NCI-H128 (cell line): ENCODE measurements around the gene STC2.

ENCODE experiments used
- DNase-seq: peaks from one replicate; lab custom pipeline; 2025; ENCODE audit not compliant: unreplicated experiment; lab: John Stamatoyannopoulos, UW

The STC2 gene

DNA sequence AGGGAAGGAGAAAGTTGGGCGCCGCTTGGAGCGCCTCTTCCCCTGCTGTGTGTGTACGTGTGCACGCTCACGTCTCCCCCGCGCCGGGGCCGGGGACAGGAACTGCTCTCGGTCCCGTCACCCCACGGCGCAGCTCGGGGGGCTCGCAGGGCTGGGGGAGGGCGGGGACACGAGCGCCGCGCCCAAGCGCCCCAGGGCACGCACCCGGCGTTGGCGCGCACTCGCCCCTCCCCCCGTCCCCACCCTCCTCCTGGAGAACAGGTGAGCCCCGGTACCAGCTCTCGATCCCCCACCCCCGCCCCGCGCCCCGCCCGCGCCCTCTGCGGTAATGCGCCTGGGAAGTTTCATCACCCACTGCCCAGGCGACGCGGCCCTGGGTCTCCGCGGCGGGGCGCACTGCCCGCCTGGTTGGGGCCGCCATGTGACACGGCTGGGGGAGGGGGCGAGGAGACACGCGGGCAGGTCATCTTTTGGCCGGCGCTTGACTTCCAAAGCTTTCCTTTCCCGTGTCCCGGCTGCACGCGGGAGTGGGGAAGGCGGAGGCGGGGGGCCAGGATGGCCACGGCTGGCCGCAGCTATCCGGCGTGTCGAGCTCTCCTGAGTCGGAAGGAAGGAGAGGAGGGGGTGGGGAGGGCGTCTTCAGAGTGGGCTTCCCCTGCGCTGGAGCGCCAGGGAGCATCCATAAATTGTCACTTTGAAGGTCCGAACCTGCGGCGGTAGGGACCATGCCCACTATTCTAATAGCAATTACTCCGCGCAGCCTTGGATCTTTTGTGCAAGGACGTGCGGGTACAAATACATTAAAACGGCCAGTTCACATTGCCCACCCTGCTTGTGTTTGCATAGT lies 1.5 kb upstream of the STC2 start:
- DNase-seq: peak; percentile 51

DNA sequence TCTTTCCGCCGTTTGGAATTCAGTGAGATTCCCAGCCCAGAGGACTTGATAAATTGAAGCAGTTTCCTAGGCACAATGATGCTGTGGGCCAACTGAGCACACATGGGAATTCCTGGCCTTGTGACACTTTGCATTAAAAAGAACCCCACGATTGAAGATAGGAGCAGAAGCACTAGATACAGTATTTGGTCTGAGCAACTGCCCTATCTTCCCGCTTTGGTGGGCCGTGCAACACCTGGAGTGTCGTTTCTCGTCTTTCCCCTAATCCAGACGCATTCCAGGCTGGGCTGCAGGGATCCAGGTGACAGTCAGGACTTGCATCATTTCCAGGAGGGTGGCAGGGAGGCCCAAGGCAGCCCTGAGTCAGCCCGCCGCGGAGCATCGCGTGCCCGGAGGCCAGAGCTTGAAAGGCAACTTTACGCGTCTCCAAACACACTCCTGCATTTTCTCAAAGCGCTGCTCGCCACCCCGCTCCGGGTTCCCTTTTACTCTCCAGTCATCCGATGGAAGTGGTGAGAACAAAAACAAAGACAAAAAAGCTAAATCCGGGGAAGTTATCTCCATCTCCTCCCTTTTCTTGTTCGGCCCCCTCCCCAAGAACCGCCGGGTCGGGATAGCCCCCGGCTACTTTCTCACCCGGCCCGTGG lies 753 bp upstream of the STC2 start:
- no peak for DNase-seq

GRCh38 chr5:173327084-173327947 lies 898 bp downstream of the STC2 start:
- DNase-seq: no peak

- no peak for DNase-seq
Measured at GRCh38 chr5:173326501-173326960, 1.7 kb downstream of the STC2 start.

DNA sequence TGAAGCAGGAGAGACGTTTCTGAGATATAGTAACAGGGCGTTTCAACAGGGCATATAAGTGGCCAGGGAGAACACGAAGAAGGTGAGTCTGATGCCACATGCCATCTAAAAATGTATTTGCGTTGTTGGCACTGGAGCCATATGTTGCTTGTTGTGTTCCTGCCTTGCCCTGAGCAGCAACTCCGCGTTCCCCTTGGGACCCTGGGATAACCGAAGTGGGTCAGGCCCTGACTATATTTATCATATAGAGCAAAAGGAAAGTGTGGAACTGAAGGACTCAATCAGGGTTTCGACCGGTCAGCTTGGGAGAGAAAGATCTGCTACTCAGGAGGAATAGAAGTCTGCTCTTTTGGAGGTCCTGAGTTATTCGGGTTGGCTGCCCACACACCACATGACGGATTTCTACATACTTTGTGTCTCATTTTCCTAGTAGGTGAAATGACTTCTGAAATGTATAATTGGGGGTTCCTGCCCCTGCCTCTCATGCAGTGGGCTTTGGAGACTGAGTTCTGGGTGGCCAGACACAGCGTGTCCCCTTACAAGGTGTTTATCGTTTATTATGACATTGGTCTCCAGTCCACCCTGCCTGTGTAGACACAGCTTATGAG lies 3.0 kb downstream of the STC2 start:
- DNase-seq: no peak

DNA sequence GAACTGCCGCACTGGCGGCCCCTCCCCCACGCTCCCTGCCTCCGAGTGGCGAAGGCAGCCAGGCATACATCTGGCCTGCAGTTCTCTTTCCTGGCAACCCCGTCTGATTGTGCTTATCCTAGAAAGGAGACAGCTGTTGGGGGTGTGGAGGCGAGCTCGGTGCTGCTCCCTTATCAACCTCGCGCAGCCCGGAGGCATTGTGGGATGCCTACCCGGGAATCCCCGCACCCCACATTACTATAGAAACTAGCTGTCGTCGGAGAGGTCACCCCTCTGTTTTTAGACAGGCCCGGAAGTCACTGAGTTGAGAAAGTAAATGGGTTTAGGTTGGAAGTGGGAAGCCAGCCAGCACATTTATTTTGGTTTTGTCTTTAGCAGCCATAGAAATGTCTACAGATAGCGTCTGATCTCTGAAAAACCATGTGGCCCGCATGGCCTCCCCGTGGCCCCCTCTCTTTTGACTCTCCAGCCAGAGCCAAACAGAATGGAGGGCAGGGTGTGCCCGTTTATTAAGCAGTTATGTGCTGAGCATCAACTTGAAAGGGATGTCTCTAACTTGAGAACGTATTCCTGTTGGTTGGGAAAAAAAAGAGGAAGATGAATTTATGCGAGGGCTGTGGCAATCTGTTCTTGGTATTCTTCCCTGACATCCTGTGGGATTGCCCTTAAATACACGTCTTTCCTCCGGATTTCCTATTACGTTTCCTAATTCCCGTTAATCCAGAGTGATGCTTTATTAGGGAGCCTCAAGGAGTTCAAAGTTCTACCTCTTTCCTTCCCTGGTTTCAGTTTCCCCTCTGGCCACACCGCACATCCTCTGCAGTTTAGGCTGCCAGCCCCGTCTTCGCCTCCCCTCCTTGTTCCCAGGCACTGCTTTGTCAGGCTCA lies 3.9 kb downstream of the STC2 start:
- no peak for DNase-seq

DNA sequence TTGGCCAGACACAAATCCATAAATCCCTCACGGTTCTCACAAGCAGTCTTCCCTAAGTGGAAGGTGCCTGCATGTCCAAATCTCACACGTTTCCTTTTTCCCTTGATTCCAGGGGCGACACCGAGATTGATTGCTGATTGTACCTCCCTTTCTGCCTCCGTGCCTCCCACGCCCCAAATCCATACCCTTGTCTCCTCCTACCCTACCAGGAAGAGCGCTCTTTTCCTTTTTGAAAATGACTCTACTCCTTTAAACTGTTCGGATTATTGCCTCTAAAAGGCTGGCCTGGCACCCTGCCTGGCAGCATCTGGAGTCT lies 4.5 kb downstream of the STC2 start:
- peak; percentile 22 for DNase-seq

- no peak for DNase-seq
Measured at GRCh38 chr5:173323106-173323798, 5.0 kb downstream of the STC2 start.

DNA sequence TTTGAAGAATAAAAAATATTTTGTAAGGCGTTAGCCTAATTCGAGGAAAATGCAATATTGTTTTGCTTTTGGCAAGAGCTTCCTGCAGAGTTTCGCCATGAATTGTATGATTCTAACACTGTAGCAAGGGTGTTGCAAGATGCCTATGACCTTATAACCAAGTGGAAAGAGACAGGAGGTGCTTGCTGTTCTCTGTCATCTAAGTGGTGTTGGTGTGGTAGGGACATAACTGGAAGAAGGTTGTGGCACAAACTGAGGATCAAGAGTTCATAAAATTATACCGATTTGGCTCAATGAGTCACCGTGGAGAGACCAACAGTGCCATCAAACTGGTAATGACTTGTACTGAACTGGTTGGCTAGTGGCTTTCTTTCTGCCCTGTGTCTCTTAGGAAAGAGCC lies 6.3 kb downstream of the STC2 start:
- no peak for DNase-seq

DNA sequence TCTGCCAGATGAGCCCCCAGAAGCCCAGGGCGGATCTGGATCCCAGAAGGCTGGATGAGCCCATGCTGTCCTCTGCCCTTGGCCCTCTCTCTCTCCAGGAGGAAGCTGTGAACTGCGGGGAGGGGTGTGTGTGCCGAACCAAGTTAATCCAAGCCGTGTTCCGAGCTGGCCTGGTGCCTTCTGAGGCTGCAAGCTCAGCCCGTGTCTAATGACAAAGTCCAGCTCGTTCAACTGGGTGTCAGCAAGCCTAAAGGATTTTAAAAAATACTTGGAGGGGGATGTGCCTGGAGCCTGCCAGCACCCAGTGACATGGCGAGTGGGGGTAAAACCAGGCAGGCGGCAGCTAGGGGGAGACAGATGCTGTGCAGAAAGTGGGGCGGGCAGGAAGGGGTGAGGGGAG lies 8.0 kb downstream of the STC2 start:
- no peak for DNase-seq

GRCh38 chr5:173319646-173320045 lies 8.6 kb downstream of the STC2 start:
- no peak for DNase-seq

GRCh38 chr5:173318881-173319620 lies 9.2 kb downstream of the STC2 start:
- no peak for DNase-seq

DNA sequence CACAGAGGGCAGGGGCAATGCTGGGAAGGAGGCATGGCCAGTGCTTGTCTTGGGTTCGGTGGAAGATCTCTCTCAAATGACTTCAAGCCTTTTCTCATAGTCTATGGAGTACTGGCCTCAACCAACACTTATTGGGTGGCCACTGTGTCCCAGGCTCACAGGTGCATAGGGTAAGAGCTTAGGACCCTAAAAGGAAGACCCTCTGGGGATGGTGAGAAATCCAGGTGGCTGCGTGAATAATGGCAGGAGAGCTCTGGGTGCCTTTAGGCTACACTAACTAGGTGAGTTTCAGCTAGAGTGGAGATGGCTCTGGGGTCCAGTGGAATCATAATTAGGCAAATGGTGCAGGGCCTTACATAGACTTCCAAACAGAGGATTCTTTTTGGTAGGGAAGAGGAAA lies 9.9 kb downstream of the STC2 start:
- DNase-seq: no peak

DNA sequence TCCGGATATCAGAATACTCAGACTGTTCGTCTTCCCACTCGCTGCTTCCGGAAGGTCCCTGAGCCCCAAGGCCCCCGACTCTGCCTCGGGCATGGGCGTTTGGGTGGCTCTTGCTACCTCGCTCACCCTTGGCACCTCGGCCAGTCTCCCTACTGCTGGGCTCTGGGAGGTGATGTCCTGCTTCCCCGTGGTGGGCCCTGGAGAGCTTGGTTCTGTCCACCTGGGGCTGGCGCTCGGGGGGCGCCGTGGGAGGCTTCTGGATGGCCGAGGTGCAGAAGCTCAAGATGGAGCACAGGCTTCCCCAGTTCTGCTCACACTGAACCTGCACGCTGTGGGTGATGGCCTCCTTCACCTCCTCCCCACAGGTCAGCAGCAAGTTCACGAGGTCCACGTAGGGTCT lies 10.4 kb downstream of the STC2 start:
- DNase-seq: no peak

GRCh38 chr5:173317091-173317730 lies 11.0 kb downstream of the STC2 start:
- DNase-seq: no peak

DNA sequence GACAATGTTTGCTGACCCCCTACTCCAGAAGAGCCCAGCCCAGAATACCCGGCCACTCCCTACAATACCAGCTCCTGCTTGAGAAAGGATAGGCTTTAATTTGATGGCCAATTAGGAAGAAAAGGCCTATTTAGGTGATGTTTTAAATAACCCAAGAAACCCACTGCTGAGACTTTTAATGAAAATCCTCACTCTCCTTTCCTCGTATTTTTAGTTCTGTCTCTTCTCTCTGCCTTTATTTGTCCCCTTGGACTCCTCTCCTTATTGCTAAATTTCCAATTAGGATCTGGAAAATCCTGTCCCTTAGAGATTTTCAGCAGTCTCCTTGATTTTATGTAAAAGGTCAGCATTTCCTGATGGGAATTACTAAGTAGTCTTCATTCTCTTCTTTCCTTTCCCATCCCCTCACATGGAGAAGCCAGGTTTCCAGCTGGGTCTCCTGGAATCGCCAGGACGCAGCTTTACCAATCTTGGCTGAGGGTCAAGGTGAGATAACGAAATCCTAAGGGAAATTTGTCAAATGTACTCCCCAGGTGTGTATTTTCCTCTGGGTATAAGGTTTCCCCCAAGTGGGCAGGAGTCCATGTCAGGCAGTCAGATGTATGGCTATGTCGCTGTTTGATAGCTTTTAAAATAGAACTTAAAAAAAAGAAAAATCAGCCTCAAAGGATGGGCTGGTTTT lies 11.7 kb downstream of the STC2 start:
- no peak for DNase-seq

- DNase-seq: peak; percentile 48
Measured at GRCh38 chr5:173315495-173316338, 12.5 kb downstream of the STC2 start.
